ENCODE measurements around the gene LHFPL6.

DNA sequence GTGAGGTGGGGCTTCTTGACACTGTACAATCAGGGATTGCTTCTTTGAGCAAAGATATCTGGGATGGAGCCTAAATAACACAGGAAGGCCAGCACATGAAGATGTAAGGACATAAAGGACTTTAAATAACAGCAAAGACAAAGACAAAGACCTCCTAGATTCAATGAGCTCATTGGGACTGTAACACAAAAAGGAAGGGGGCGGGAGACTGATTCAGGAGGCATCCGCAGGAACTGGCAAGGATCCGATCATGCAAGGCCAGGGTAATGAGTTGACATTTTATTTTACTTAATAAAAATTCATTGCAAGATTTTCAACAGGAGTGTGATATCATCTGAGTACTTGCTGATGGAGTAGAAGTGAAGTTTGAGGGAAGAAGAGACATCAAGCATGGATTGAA, 121.5 kb downstream of the LHFPL6 start:
- TF ChIP-seq EP300 (IDR thresholded peaks at IDR 0.05; ENCODE audit: borderline replicate concordance) (no peak), TAF1 (IDR thresholded peaks at IDR 0.05; ENCODE audit: low read depth) (no peak), FOXM1 (IDR thresholded peaks at IDR 0.05; ENCODE audit: borderline replicate concordance, low read depth) (no peak), RAD21 (IDR thresholded peaks at IDR 0.05; ENCODE audit: low read depth) (no peak), YY1 (IDR thresholded peaks at IDR 0.05; ENCODE audit: low read depth) (no peak), ZBTB7A (IDR thresholded peaks at IDR 0.05; ENCODE audit: low read depth) (no peak), CEBPB (IDR thresholded peaks at IDR 0.05) (no peak)
- TF ChIP-seq, protein P1, sequence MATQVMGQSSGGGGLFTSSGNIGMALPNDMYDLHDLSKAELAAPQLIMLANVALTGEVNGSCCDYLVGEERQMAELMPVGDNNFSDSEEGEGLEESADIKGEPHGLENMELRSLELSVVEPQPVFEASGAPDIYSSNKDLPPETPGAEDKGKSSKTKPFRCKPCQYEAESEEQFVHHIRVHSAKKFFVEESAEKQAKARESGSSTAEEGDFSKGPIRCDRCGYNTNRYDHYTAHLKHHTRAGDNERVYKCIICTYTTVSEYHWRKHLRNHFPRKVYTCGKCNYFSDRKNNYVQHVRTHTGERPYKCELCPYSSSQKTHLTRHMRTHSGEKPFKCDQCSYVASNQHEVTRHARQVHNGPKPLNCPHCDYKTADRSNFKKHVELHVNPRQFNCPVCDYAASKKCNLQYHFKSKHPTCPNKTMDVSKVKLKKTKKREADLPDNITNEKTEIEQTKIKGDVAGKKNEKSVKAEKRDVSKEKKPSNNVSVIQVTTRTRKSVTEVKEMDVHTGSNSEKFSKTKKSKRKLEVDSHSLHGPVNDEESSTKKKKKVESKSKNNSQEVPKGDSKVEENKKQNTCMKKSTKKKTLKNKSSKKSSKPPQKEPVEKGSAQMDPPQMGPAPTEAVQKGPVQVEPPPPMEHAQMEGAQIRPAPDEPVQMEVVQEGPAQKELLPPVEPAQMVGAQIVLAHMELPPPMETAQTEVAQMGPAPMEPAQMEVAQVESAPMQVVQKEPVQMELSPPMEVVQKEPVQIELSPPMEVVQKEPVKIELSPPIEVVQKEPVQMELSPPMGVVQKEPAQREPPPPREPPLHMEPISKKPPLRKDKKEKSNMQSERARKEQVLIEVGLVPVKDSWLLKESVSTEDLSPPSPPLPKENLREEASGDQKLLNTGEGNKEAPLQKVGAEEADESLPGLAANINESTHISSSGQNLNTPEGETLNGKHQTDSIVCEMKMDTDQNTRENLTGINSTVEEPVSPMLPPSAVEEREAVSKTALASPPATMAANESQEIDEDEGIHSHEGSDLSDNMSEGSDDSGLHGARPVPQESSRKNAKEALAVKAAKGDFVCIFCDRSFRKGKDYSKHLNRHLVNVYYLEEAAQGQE (IDR thresholded peaks at IDR 0.05; ENCODE audit: low read depth): no peak
- TF ChIP-seq, protein P2, sequence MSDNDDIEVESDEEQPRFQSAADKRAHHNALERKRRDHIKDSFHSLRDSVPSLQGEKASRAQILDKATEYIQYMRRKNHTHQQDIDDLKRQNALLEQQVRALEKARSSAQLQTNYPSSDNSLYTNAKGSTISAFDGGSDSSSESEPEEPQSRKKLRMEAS (IDR thresholded peaks at IDR 0.05): no peak
